ENCODE results near the gene YEATS2. TPM values are rescaled to one million over a fixed set of nuclear protein-coding genes. Genes with fewer than 3 reads are reported as not detected.
A peak's percentile ranks its signal among the peaks of the same experiment; 100 is the strongest.

Gene YEATS2
- total RNA-seq, 1 donor from 2014 or later = 45.3 TPM

GRCh38 chr3:183664913-183665381, 32.6 kb upstream of the YEATS2 start:
- Histone ChIP-seq H2AFZ (ENCODE audit: low read depth, low read length) (no peak overlapping the region), H3K9ac (ENCODE audit: low read length) (no peak overlapping the region), H3K4me2 (ENCODE audit: low read length) (peak overlapping the region; percentile 23), H3K27me3 (ENCODE audit: insufficient read depth, low read length) (no peaks in the 10 kb centered on the region), H3K4me3 (ENCODE audit: insufficient read depth, low read depth, low read length) (no peak overlapping the region), H3K79me2 (ENCODE audit: insufficient read depth, low read length) (no peaks in the 10 kb centered on the region), H3K9me3 (ENCODE audit: insufficient read depth, low read depth, low read length) (no peaks in the 10 kb centered on the region), H3K4me1 (ENCODE audit: insufficient read depth, low read length) (peaks cover 4% of the 10 kb centered on the region), H3K27ac (ENCODE audit: low read depth, low read length) (peak overlapping the region; percentile 6), H4K20me1 (ENCODE audit: insufficient read depth, low read length) (no peaks in the 10 kb centered on the region), H3K36me3 (ENCODE audit: insufficient read depth, low read length) (no peaks in the 10 kb centered on the region)
- no peak overlapping the region for H3K4me3 Mint-ChIP-seq (ENCODE audit: unreplicated experiment)
- H3K9me3 Mint-ChIP-seq (ENCODE audit: unreplicated experiment) = peaks cover 4% of the 10 kb centered on the region
- TF ChIP-seq EZH2 (IDR thresholded peaks at IDR 0.05; ENCODE audit: insufficient read depth, low read length) = no peak
- no peak for TF ChIP-seq CTCF (IDR thresholded peaks at IDR 0.05; ENCODE audit: insufficient read depth, low read depth, low read length)
- peak; percentile 98 for DNase-seq (ENCODE audit: low read depth)
- peaks cover 19% of the 10 kb centered on the region for H3K36me3 Mint-ChIP-seq (ENCODE audit: low read depth, unreplicated experiment)
- no peaks in the 10 kb centered on the region for H3K27me3 Mint-ChIP-seq (ENCODE audit: low read depth, unreplicated experiment)
- FAIRE-seq = peak; percentile 87
- no peak overlapping the region for H3K27ac Mint-ChIP-seq (ENCODE audit: unreplicated experiment)
- no peaks in the 10 kb centered on the region for H3K4me1 Mint-ChIP-seq (ENCODE audit: low read depth, unreplicated experiment)

GRCh38 chr3:183680061-183680460, 17.5 kb upstream of the YEATS2 start:
- no peak for DNase-seq (ENCODE audit: low read depth)
- no peaks in the 10 kb centered on the region for H3K36me3 ChIP-seq (ENCODE audit: insufficient read depth, low read length)
- no peaks in the 10 kb centered on the region for H3K27me3 ChIP-seq (ENCODE audit: insufficient read depth, low read length)
- H3K9me3 Mint-ChIP-seq (ENCODE audit: unreplicated experiment) = no peaks in the 10 kb centered on the region
- H3K4me3 ChIP-seq (ENCODE audit: insufficient read depth, low read depth, low read length) = no peak overlapping the region
- no peak overlapping the region for H2AFZ ChIP-seq (ENCODE audit: low read depth, low read length)
- H3K4me1 ChIP-seq (ENCODE audit: insufficient read depth, low read length) = no peaks in the 10 kb centered on the region
- H3K27ac ChIP-seq (ENCODE audit: low read depth, low read length) = no peak overlapping the region
- no peaks in the 10 kb centered on the region for H4K20me1 ChIP-seq (ENCODE audit: insufficient read depth, low read length)
- no peak overlapping the region for H3K4me3 Mint-ChIP-seq (ENCODE audit: unreplicated experiment)
- H3K9ac ChIP-seq (ENCODE audit: low read length) = no peak overlapping the region
- TF ChIP-seq EZH2 (IDR thresholded peaks at IDR 0.05; ENCODE audit: insufficient read depth, low read length) = no peak
- H3K79me2 ChIP-seq (ENCODE audit: insufficient read depth, low read length) = no peaks in the 10 kb centered on the region
- H3K4me2 ChIP-seq (ENCODE audit: low read length) = no peak overlapping the region
- H3K4me1 Mint-ChIP-seq (ENCODE audit: low read depth, unreplicated experiment) = no peaks in the 10 kb centered on the region
- H3K36me3 Mint-ChIP-seq (ENCODE audit: low read depth, unreplicated experiment) = peaks cover 6% of the 10 kb centered on the region
- FAIRE-seq = no peak
- H3K27me3 Mint-ChIP-seq (ENCODE audit: low read depth, unreplicated experiment) = no peaks in the 10 kb centered on the region
- H3K9me3 ChIP-seq (ENCODE audit: insufficient read depth, low read depth, low read length) = no peaks in the 10 kb centered on the region
- H3K27ac Mint-ChIP-seq (ENCODE audit: unreplicated experiment) = no peak overlapping the region

GRCh38 chr3:183687705-183688104, 9.9 kb upstream of the YEATS2 start:
- H3K27me3 ChIP-seq (ENCODE audit: insufficient read depth, low read length) = no peaks in the 10 kb centered on the region
- no peak overlapping the region for H3K4me2 ChIP-seq (ENCODE audit: low read length)
- no peak overlapping the region for H3K4me3 Mint-ChIP-seq (ENCODE audit: unreplicated experiment)
- H3K27ac ChIP-seq (ENCODE audit: low read depth, low read length) = no peak overlapping the region
- H3K36me3 Mint-ChIP-seq (ENCODE audit: low read depth, unreplicated experiment) = no peaks in the 10 kb centered on the region
- no peak overlapping the region for H3K9ac ChIP-seq (ENCODE audit: low read length)
- H3K27me3 Mint-ChIP-seq (ENCODE audit: low read depth, unreplicated experiment) = no peaks in the 10 kb centered on the region
- H3K9me3 Mint-ChIP-seq (ENCODE audit: unreplicated experiment) = peaks cover 3% of the 10 kb centered on the region
- DNase-seq (ENCODE audit: low read depth) = no peak
- no peak overlapping the region for H2AFZ ChIP-seq (ENCODE audit: low read depth, low read length)
- no peaks in the 10 kb centered on the region for H3K9me3 ChIP-seq (ENCODE audit: insufficient read depth, low read depth, low read length)
- TF ChIP-seq EZH2 (IDR thresholded peaks at IDR 0.05; ENCODE audit: insufficient read depth, low read length) = no peak
- no peaks in the 10 kb centered on the region for H3K4me1 Mint-ChIP-seq (ENCODE audit: low read depth, unreplicated experiment)
- H3K4me3 ChIP-seq (ENCODE audit: insufficient read depth, low read depth, low read length) = no peak overlapping the region
- H4K20me1 ChIP-seq (ENCODE audit: insufficient read depth, low read length) = no peaks in the 10 kb centered on the region
- no peak overlapping the region for H3K27ac Mint-ChIP-seq (ENCODE audit: unreplicated experiment)
- H3K36me3 ChIP-seq (ENCODE audit: insufficient read depth, low read length) = no peaks in the 10 kb centered on the region
- FAIRE-seq = no peak
- no peaks in the 10 kb centered on the region for H3K4me1 ChIP-seq (ENCODE audit: insufficient read depth, low read length)
- H3K79me2 ChIP-seq (ENCODE audit: insufficient read depth, low read length) = no peaks in the 10 kb centered on the region

Data from astrocyte (in vitro differentiated cells and primary cell).